IMR-90 (cell line): ENCODE measurements around the gene MED12L. TPM values are rescaled to one million over a fixed set of nuclear protein-coding genes. Genes with fewer than 3 reads are reported as not detected.

Experiments used
- ATAC-seq: fragments of 200-7000 bp; cut with Tn5 transposase; 2 replicates; pipeline ENCODE4 v1.9.1; 2020; ENCODE audit warnings: low read depth, mild to moderate bottlenecking, moderate library complexity
- BruUV-seq: library from RNA; stranded (reverse); fragments of 400-500 nt; replicated peaks from 2 replicates; lab custom pipeline; 2021; lab: Mats Ljungman, UMichigan
- CTCF ChIA-PET: fragments of 300-600 bp; formaldehyde crosslinking; extraction: SDS; loops from one replicate; lab custom pipeline; 2021; ENCODE audit warnings: antibody characterized with exemption; lab: Yijun Ruan, JAX
- POLR2A ChIA-PET: fragments of 300-600 bp; sonication (Branson Sonifier 250); formaldehyde crosslinking; loops from one replicate; lab custom pipeline; 2022; ENCODE audit warnings: antibody characterized with exemption; ENCODE audit not compliant: unreplicated experiment; lab: Charles Lee
- DNase-seq: peaks from one replicate; pipeline ENCODE4 v3.0.0; 2013
- H2AFZ ChIP-seq: replicated peaks from 2 replicates; pipeline ENCODE3; 2013; ENCODE audit warnings: low read length, mild to moderate bottlenecking; ENCODE audit not compliant: poor library complexity
- H2AK5ac ChIP-seq: 2 replicates; pipeline ENCODE4 v1.6.1; 2013; ENCODE audit warnings: low read depth, low read length, inconsistent platforms
- H2AK9ac ChIP-seq: replicated peaks from 2 replicates; pipeline ENCODE3; 2013; ENCODE audit warnings: mild to moderate bottlenecking, low read depth, low read length, moderate library complexity; ENCODE audit not compliant: poor library complexity
- H2BK120ac ChIP-seq: 2 replicates; pipeline ENCODE4 v1.6.1; 2013; ENCODE audit warnings: low read depth, low read length, inconsistent platforms
- H2BK15ac ChIP-seq: 3 replicates; pipeline ENCODE4 v1.6.1; 2013; ENCODE audit warnings: low read depth, low read length, inconsistent platforms
- H2BK20ac ChIP-seq: 2 replicates; pipeline ENCODE4 v1.6.1; 2013; ENCODE audit warnings: low read depth, mild to moderate bottlenecking, inconsistent platforms, low read length, moderate library complexity
- H2BK5ac ChIP-seq: 2 replicates; pipeline ENCODE4 v1.6.1; 2013; ENCODE audit warnings: mild to moderate bottlenecking, low read depth, low read length, inconsistent platforms; ENCODE audit not compliant: poor library complexity, severe bottlenecking
- H3K14ac ChIP-seq: replicated peaks from 2 replicates; pipeline ENCODE4 v1.6.1; 2013; ENCODE audit warnings: low read depth, low read length, inconsistent platforms
- H3K18ac ChIP-seq: 2 replicates; pipeline ENCODE4 v1.6.1; 2013; ENCODE audit warnings: low read depth, low read length, control low read depth
- H3K23ac ChIP-seq: 2 replicates; pipeline ENCODE4 v1.6.1; 2013; ENCODE audit warnings: low read depth, low read length, inconsistent platforms
- H3K27ac ChIP-seq: 2 replicates; pipeline ENCODE4 v1.5.1; 2013; ENCODE audit warnings: mild to moderate bottlenecking, control low read depth, low read length; ENCODE audit not compliant: insufficient read depth
- H3K27me3 ChIP-seq: 2 replicates; pipeline ENCODE4 v1.6.1; 2013; ENCODE audit warnings: low read length; ENCODE audit not compliant: control insufficient read depth, insufficient read depth
- H3K36me3 ChIP-seq: 2 replicates; pipeline ENCODE4 v1.6.1; 2013; ENCODE audit warnings: low read length, mixed read lengths; ENCODE audit not compliant: control insufficient read depth, insufficient read depth
- H3K4ac ChIP-seq: 2 replicates; pipeline ENCODE4 v1.6.1; 2013; ENCODE audit warnings: low read depth, low read length, inconsistent platforms
- H3K4me1 ChIP-seq: 2 replicates; pipeline ENCODE4 v1.6.1; 2013; ENCODE audit warnings: low read length, mixed read lengths; ENCODE audit not compliant: control insufficient read depth, insufficient read depth
- H3K4me2 ChIP-seq: 2 replicates; pipeline ENCODE4 v1.6.1; 2013; ENCODE audit warnings: low read depth, mild to moderate bottlenecking, control low read depth, low read length, moderate library complexity
- H3K4me3 ChIP-seq: 2 replicates; pipeline ENCODE4 v1.5.1; 2013; ENCODE audit warnings: low read depth, mild to moderate bottlenecking, control low read depth, low read length, moderate library complexity; ENCODE audit not compliant: insufficient read depth
- H3K56ac ChIP-seq: 2 replicates; pipeline ENCODE4 v1.6.1; 2013; ENCODE audit warnings: low read length, inconsistent platforms; ENCODE audit not compliant: insufficient read depth; ENCODE audit errors: extremely low read depth
- H3K79me1 ChIP-seq, 2 experiments: 2 replicates each; pipeline ENCODE4 v1.6.1; 2013; ENCODE audit warnings: low read length in 2 of 2, inconsistent platforms in 1 of 2, low read depth in 1 of 2
- H3K9ac ChIP-seq: 2 replicates; pipeline ENCODE4 v1.6.1; 2013; ENCODE audit warnings: low read depth, low read length, control low read depth
- H3K9me1 ChIP-seq: 2 replicates; pipeline ENCODE4 v1.6.1; 2013; ENCODE audit warnings: low read length, inconsistent platforms; ENCODE audit not compliant: insufficient read depth
- H3K9me3 ChIP-seq: 2 replicates; pipeline ENCODE4 v1.6.1; 2013; ENCODE audit warnings: low read length; ENCODE audit not compliant: control insufficient read depth, insufficient read depth
- H4K20me1 ChIP-seq: 2 replicates; pipeline ENCODE4 v1.6.1; 2013; ENCODE audit warnings: low read length, inconsistent platforms; ENCODE audit not compliant: insufficient read depth
- H4K5ac ChIP-seq: 2 replicates; pipeline ENCODE4 v1.6.1; 2013; ENCODE audit warnings: mild to moderate bottlenecking, low read depth, low read length, control low read depth
- H4K8ac ChIP-seq, 2 experiments: 2 replicates each; pipeline ENCODE4 v1.6.1; 2013; ENCODE audit warnings: low read depth in 2 of 2, low read length in 2 of 2, control low read depth in 1 of 2, inconsistent platforms in 1 of 2
- H4K91ac ChIP-seq: 2 replicates; pipeline ENCODE4 v1.6.1; 2013; ENCODE audit warnings: low read depth, low read length, inconsistent platforms; ENCODE audit not compliant: insufficient read depth
- FOS ChIP-seq: fragments of 150-350 bp; IDR thresholded peaks from 2 replicates; pipeline ENCODE4 v1.6.1; 2016; ENCODE audit warnings: low read depth, low read length
- NFE2L2 ChIP-seq: fragments of 150-350 bp; IDR thresholded peaks from 2 replicates; pipeline ENCODE4 v1.6.1; 2016; ENCODE audit warnings: low read depth, mild to moderate bottlenecking, low read length
- RFX5 ChIP-seq: IDR thresholded peaks from 2 replicates; pipeline ENCODE4 v1.8.0; 2012; ENCODE audit warnings: low read depth, mild to moderate bottlenecking, low read length, moderate library complexity
- SMC3 ChIP-seq: fragments of 150-350 bp; IDR thresholded peaks from 2 replicates; pipeline ENCODE4 v1.6.1; 2016; ENCODE audit warnings: low read depth, mild to moderate bottlenecking, antibody characterized with exemption, low read length, moderate library complexity
- WGBS, 2 experiments: methylation state at CpG; one replicate each; pipeline versions ENCODE4 v1.1.5 to v1.1.7; 2013; ENCODE audit warnings: missing lambda C conversion rate in 2 of 2; ENCODE audit not compliant: insufficient read length in 1 of 2; ENCODE audit errors: extremely low coverage in 2 of 2; 5-methylcytosine and 5-hydroxymethylcytosine counted together
- dilution Hi-C: fragments of 300-500 bp; cut with HindIII; formaldehyde crosslinking; loops from one replicate; pipeline ENCODE4 v1.14.3; 2018; ENCODE audit warnings: low sequenced_read_pairs; ENCODE audit not compliant: unreplicated experiment
- in situ Hi-C: fragments of 300-500 bp; cut with MboI; formaldehyde crosslinking; loops from 3 replicates; pipeline ENCODE4 v1.14.3; 2019; ENCODE audit warnings: low sequenced_read_pairs, inconsistent platforms, mixed read lengths
- intact Hi-C: fragments of 100-400 bp; cut with micrococcal nuclease; formaldehyde crosslinking; loops from 2 replicates; pipeline ENCODE4 v1.10.0; 2022
- polyA plus RNA-seq, 3 experiments: library from polyadenylated mRNA; depleted of rRNA; stranded (reverse); fragments of >200 nt; gene quantifications; 2 replicates each; pipeline ENCODE4 v1.2.3, GENCODE V29; 2012; ENCODE audit warnings: low replicate concordance in 1 of 3
- total RNA-seq: library from RNA; depleted of rRNA; stranded (reverse); fragments of >200 nt; gene quantifications from 2 replicates; pipeline ENCODE4 v1.2.3, GENCODE V29; 2012
- TF ChIP-seq, protein P1 (sequence below): fragments of 150-350 bp; IDR thresholded peaks from 2 replicates; pipeline ENCODE4 v1.6.1; 2017; ENCODE audit warnings: mild to moderate bottlenecking, antibody characterized with exemption, low read length, low read depth

MED12L gene
- total and polyA plus RNA-seq, 2 of the 4 experiments (the other 2 are of a cell fraction), result 0.05 to 0.18 TPM

GRCh38 chr3:151121016-151121415 lies 35.6 kb downstream of the MED12L start:
- Histone ChIP-seq H2AFZ (no peak overlapping the region), H4K5ac (no peak overlapping the region), H2BK120ac (no peak overlapping the region), H3K9me3 (no peaks in the 10 kb centered on the region), H3K14ac (no peak overlapping the region), H4K91ac (no peak overlapping the region), H3K4me3 (no peak overlapping the region), H2BK5ac (no peak overlapping the region), H3K4me1 (no peaks in the 10 kb centered on the region), H2AK9ac (no peak overlapping the region), H4K20me1 (no peaks in the 10 kb centered on the region), H3K4me2 (no peak overlapping the region), H3K79me1 (no peaks in the 10 kb centered on the region), H2BK20ac (no peak overlapping the region), H3K9me1 (no peaks in the 10 kb centered on the region), H3K9ac (no peak overlapping the region), H3K56ac (no peak overlapping the region), H3K27ac (no peak overlapping the region), H2AK5ac (no peak overlapping the region), H3K36me3 (no peaks in the 10 kb centered on the region), H3K23ac (no peak overlapping the region), H3K18ac (no peak overlapping the region), H2BK15ac (no peak overlapping the region), H3K27me3 (peaks cover 7% of the 10 kb centered on the region), H3K4ac (no peak overlapping the region), H4K8ac (no peak overlapping the region)
- BruUV-seq, result no TSS peak
- DNase-seq, result no peak
- in situ Hi-C loops (no loop called here), dilution Hi-C loops (no loop called here), intact Hi-C loops (no loop called here)
- POLR2A ChIA-PET, result no interaction called here
- CTCF ChIA-PET, result no interaction called here
- WGBS, 2 experiments, result no CpG with 5 or more reads among the region's 2 CpGs
- no peak for ATAC-seq
- TF ChIP-seq SMC3 (no peak), RFX5 (no peak), NFE2L2 (no peak), FOS (no peak)
- TF ChIP-seq, protein P1, sequence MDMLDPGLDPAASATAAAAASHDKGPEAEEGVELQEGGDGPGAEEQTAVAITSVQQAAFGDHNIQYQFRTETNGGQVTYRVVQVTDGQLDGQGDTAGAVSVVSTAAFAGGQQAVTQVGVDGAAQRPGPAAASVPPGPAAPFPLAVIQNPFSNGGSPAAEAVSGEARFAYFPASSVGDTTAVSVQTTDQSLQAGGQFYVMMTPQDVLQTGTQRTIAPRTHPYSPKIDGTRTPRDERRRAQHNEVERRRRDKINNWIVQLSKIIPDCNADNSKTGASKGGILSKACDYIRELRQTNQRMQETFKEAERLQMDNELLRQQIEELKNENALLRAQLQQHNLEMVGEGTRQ, result no peak
